Neural cell (in vitro differentiated cells): ENCODE data around the gene TRPM2. TPM values are rescaled to one million over a fixed set of nuclear protein-coding genes. Genes with fewer than 3 reads are reported as not detected.

Experiments used
- H2AFZ ChIP-seq: fragments of 200-600, 300-800 bp; sonication (generic), shearing (Covaris generic); 2 replicates; pipeline ENCODE4 v1.6.0; 2014; ENCODE audit warnings: low read depth, mild to moderate bottlenecking, antibody characterized with exemption, low read length, moderate library complexity
- H3F3A ChIP-seq: fragments of 200-600 bp; shearing (Covaris generic); 2 replicates; pipeline ENCODE4 v1.6.1; 2016; ENCODE audit warnings: mild to moderate bottlenecking, moderate library complexity, mixed read lengths, antibody characterized with exemption, low read length; ENCODE audit not compliant: insufficient read depth, poor library complexity, severe bottlenecking
- H3K27ac ChIP-seq: fragments of 200-600, 300-800 bp; sonication (generic), shearing (Covaris generic); 2 replicates; pipeline ENCODE4 v1.5.1; 2014; ENCODE audit warnings: mild to moderate bottlenecking, low read length, moderate library complexity
- H3K27me3 ChIP-seq: fragments of 300-800, 200-600 bp; sonication (generic), shearing (Covaris generic); 2 replicates; pipeline ENCODE4 v1.6.0; 2014; ENCODE audit warnings: mild to moderate bottlenecking, low read depth, low read length, moderate library complexity; ENCODE audit not compliant: insufficient read depth
- H3K36me3 ChIP-seq: fragments of 300-800, 200-600 bp; sonication (generic), shearing (Covaris generic); 2 replicates; pipeline ENCODE4 v1.5.1; 2014; ENCODE audit warnings: mild to moderate bottlenecking, antibody characterized with exemption, low read length, moderate library complexity; ENCODE audit not compliant: insufficient read depth
- H3K4me2 ChIP-seq: fragments of 300-800, 200-600 bp; sonication (generic), shearing (Covaris generic); 2 replicates; pipeline ENCODE4 v1.6.0; 2014; ENCODE audit warnings: mild to moderate bottlenecking, low read length
- H3K4me3 ChIP-seq: fragments of 300-800, 200-600 bp; sonication (generic), shearing (Covaris generic); 2 replicates; pipeline ENCODE4 v1.5.1; 2014; ENCODE audit warnings: mild to moderate bottlenecking, low read length, moderate library complexity
- H3K79me2 ChIP-seq: fragments of 200-600 bp; shearing (Covaris generic); replicated peaks from 2 replicates; pipeline ENCODE4 v1.6.0; 2014; ENCODE audit warnings: mild to moderate bottlenecking, low read length, moderate library complexity; ENCODE audit not compliant: insufficient read depth
- H3K9ac ChIP-seq: fragments of 300-800, 200-600 bp; sonication (generic), shearing (Covaris generic); 2 replicates; pipeline ENCODE4 v1.6.1; 2016; ENCODE audit warnings: mild to moderate bottlenecking, low read length, mixed read lengths
- H3K9me2 ChIP-seq: fragments of 200-600 bp; shearing (Covaris generic); 2 replicates; pipeline ENCODE4 v1.6.1; 2016; ENCODE audit warnings: mild to moderate bottlenecking, low read length, mixed read lengths; ENCODE audit not compliant: insufficient read depth
- H3K9me3 ChIP-seq: fragments of 200-600, 300-800 bp; sonication (generic), shearing (Covaris generic); 2 replicates; pipeline ENCODE4 v1.6.1; 2016; ENCODE audit warnings: mild to moderate bottlenecking, mixed run types, low read length, moderate library complexity, mixed read lengths
- H4K20me1 ChIP-seq: fragments of 200-600 bp; shearing (Covaris generic); 2 replicates; pipeline ENCODE4 v1.6.1; 2016; ENCODE audit warnings: mild to moderate bottlenecking, mixed run types; ENCODE audit not compliant: insufficient read depth
- CTCF ChIP-seq: fragments of 450-650 bp; IDR thresholded peaks from 2 replicates; pipeline ENCODE4 v1.5.1; 2014; ENCODE audit warnings: antibody characterized with exemption, mild to moderate bottlenecking, moderate library complexity; ENCODE audit not compliant: poor library complexity, severe bottlenecking
- EP300 ChIP-seq: fragments of 450-650 bp; conservative IDR thresholded peaks from 2 replicates; pipeline ENCODE4 v1.6.1; 2014; ENCODE audit warnings: antibody characterized with exemption, mild to moderate bottlenecking, moderate library complexity; ENCODE audit not compliant: poor library complexity, severe bottlenecking
- EZH2 ChIP-seq: fragments of 200-600, 300-800 bp; shearing (Covaris generic), sonication (generic); IDR thresholded peaks from 2 replicates; pipeline ENCODE4 v1.6.1; 2014; ENCODE audit warnings: antibody characterized with exemption, low read length, borderline replicate concordance, mild to moderate bottlenecking; ENCODE audit not compliant: insufficient read depth, poor library complexity, severe bottlenecking
- MXI1 ChIP-seq: fragments of 450-650 bp; conservative IDR thresholded peaks from 2 replicates; pipeline ENCODE4 v1.6.1; 2014; ENCODE audit warnings: antibody characterized with exemption, mild to moderate bottlenecking; ENCODE audit not compliant: poor library complexity, severe bottlenecking
- POLR2AphosphoS5 ChIP-seq: IDR thresholded peaks from 2 replicates; pipeline ENCODE4 v1.6.1; 2012
- RAD21 ChIP-seq: fragments of 450-650 bp; conservative IDR thresholded peaks from 2 replicates; pipeline ENCODE4 v1.6.1; 2014; ENCODE audit warnings: antibody characterized with exemption, mild to moderate bottlenecking, moderate library complexity
- SMC3 ChIP-seq: fragments of 450-650 bp; conservative IDR thresholded peaks from 2 replicates; pipeline ENCODE4 v1.6.1; 2014; ENCODE audit warnings: antibody characterized with exemption, mild to moderate bottlenecking, moderate library complexity; ENCODE audit not compliant: poor library complexity
- TAF1 ChIP-seq: IDR thresholded peaks from 2 replicates; pipeline ENCODE4 v1.6.1; 2012; ENCODE audit warnings: low read depth
- polyA plus RNA-seq: library from polyadenylated mRNA; depleted of rRNA; stranded (reverse); fragments of >200 nt; gene quantifications from 2 replicates; pipeline ENCODE4 v1.2.3, GENCODE V29; 2014
- TF ChIP-seq, protein P1 (sequence below): IDR thresholded peaks from 2 replicates; pipeline ENCODE4 v1.6.1; 2012; ENCODE audit warnings: borderline replicate concordance

TRPM2 gene
- polyA plus RNA-seq, 1 donor from 2014 or later = 0.14 TPM

- no peak overlapping the region for H2AFZ ChIP-seq
- no peaks in the 10 kb centered on the region for H3K36me3 ChIP-seq
- H3K4me3 ChIP-seq = no peak overlapping the region
- no peaks in the 10 kb centered on the region for H4K20me1 ChIP-seq
- H3K9me3 ChIP-seq = no peaks in the 10 kb centered on the region
- TF ChIP-seq SMC3 (no peak), POLR2AphosphoS5 (no peak), MXI1 (no peak), TAF1 (no peak), RAD21 (no peak), EP300 (no peak), EZH2 (no peak), CTCF (no peak)
- TF ChIP-seq, protein P1, sequence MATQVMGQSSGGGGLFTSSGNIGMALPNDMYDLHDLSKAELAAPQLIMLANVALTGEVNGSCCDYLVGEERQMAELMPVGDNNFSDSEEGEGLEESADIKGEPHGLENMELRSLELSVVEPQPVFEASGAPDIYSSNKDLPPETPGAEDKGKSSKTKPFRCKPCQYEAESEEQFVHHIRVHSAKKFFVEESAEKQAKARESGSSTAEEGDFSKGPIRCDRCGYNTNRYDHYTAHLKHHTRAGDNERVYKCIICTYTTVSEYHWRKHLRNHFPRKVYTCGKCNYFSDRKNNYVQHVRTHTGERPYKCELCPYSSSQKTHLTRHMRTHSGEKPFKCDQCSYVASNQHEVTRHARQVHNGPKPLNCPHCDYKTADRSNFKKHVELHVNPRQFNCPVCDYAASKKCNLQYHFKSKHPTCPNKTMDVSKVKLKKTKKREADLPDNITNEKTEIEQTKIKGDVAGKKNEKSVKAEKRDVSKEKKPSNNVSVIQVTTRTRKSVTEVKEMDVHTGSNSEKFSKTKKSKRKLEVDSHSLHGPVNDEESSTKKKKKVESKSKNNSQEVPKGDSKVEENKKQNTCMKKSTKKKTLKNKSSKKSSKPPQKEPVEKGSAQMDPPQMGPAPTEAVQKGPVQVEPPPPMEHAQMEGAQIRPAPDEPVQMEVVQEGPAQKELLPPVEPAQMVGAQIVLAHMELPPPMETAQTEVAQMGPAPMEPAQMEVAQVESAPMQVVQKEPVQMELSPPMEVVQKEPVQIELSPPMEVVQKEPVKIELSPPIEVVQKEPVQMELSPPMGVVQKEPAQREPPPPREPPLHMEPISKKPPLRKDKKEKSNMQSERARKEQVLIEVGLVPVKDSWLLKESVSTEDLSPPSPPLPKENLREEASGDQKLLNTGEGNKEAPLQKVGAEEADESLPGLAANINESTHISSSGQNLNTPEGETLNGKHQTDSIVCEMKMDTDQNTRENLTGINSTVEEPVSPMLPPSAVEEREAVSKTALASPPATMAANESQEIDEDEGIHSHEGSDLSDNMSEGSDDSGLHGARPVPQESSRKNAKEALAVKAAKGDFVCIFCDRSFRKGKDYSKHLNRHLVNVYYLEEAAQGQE = no peak
- H3K4me2 ChIP-seq = no peak overlapping the region
- no peaks in the 10 kb centered on the region for H3K9me2 ChIP-seq
- no peak overlapping the region for H3K9ac ChIP-seq
- H3K27ac ChIP-seq = no peak overlapping the region
- no peaks in the 10 kb centered on the region for H3F3A ChIP-seq
- no peaks in the 10 kb centered on the region for H3K79me2 ChIP-seq
- no peaks in the 10 kb centered on the region for H3K27me3 ChIP-seq
Measured at GRCh38 chr21:44371596-44371995, 18.2 kb downstream of the TRPM2 start.

DNA sequence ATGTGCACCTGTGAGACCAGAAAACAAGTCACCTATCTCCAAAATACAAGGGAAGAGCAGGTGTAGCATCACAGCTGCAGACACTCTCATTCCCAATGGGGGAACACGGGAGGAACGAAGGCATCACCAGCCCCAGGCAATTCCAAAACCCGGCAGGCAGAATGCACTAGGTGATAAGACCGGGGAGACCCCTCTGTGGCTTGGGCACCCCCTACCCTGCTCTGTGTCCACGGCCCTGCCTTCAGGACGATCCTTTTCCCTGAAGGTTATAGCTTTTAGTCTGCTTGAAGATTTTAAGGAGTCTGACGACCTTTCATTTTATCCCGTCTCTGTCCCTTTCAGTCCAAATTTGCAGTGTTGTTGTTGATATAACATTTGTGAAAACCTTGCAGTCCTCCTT, 19.2 kb downstream of the TRPM2 start:
- no peak overlapping the region for H3K4me3 ChIP-seq
- no peaks in the 10 kb centered on the region for H3K27me3 ChIP-seq
- no peaks in the 10 kb centered on the region for H3K36me3 ChIP-seq
- no peak overlapping the region for H3K9ac ChIP-seq
- no peaks in the 10 kb centered on the region for H3K9me2 ChIP-seq
- H3K4me2 ChIP-seq = no peak overlapping the region
- no peaks in the 10 kb centered on the region for H3F3A ChIP-seq
- H3K9me3 ChIP-seq = no peaks in the 10 kb centered on the region
- H2AFZ ChIP-seq = no peak overlapping the region
- no peak overlapping the region for H3K27ac ChIP-seq
- TF ChIP-seq RAD21 (no peak), EP300 (no peak), POLR2AphosphoS5 (no peak), CTCF (no peak), EZH2 (no peak), MXI1 (no peak), SMC3 (no peak), TAF1 (no peak)
- TF ChIP-seq, protein P1 = no peak
- no peaks in the 10 kb centered on the region for H3K79me2 ChIP-seq
- no peaks in the 10 kb centered on the region for H4K20me1 ChIP-seq
